Fibroblast of skin of right biceps (primary cell): Measurements from ENCODE around the gene SH3BP2.
A peak's percentile ranks its signal among the peaks of the same experiment; 100 is the strongest.

ENCODE experiments used
- DNase-seq: peaks from one replicate; pipeline ENCODE4 v3.0.0-alpha.2; 2013

The SH3BP2 gene

DNA sequence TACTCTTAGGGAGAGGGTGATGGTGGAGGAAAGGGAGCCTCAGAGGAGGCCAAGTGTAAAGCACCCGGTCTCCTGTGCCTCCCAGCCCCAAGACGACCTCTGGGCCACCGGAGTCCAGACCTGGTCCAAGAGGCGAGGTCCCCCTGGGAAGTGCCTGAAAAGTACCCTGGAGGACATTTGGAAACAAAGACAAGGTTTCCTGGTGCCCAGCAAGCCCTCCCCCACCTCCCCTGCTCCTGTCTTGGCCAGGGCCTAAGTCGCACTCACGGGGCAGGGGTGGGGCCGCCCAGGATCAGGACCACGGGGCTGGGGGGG is 532 bp upstream of the SH3BP2 start:
- no peak for DNase-seq

DNA sequence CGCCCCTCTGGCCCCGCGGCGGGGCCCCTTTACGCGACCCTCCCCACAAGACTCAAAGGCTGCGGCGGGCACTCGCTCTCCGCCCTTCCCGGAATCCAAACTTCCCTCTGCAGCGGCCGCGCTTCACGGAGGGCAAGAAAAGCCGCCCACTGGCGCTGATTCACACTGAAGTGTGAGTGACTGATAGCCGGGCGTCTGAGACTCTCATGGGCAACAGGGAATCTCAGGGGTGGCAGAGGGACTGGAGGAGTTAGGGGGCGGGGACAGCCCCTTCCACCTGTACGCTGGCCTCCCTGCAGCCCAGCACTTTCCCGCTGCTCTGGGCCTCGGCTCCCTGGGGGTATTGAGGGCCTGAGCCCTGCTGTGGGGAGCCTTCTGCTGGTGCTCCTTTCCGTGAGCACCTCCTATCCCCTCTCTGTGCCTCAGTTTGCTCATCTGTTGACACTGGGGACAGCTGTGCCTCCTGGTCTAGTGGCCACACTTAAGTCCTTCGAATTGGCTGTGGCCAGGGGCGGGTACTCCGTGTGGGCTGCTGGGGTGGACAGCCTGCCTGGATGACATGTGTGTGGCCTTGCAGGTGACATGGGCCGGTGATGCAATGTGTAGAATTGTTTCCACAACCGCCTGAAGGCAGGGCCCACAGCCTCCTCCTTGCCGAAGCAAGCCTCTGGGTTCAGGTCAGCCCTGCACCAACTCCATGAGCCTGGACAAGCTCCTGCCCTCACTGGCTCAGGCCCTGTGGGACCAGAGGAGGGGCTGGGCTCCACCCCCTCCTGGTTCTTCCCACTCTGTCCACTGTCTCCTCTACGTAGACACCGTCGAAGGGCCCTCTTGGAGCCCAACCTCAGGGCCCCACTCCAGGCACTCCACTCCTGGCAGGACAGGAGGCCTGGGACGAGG is 951 bp downstream of the SH3BP2 start:
- DNase-seq: peak; percentile 60

DNA sequence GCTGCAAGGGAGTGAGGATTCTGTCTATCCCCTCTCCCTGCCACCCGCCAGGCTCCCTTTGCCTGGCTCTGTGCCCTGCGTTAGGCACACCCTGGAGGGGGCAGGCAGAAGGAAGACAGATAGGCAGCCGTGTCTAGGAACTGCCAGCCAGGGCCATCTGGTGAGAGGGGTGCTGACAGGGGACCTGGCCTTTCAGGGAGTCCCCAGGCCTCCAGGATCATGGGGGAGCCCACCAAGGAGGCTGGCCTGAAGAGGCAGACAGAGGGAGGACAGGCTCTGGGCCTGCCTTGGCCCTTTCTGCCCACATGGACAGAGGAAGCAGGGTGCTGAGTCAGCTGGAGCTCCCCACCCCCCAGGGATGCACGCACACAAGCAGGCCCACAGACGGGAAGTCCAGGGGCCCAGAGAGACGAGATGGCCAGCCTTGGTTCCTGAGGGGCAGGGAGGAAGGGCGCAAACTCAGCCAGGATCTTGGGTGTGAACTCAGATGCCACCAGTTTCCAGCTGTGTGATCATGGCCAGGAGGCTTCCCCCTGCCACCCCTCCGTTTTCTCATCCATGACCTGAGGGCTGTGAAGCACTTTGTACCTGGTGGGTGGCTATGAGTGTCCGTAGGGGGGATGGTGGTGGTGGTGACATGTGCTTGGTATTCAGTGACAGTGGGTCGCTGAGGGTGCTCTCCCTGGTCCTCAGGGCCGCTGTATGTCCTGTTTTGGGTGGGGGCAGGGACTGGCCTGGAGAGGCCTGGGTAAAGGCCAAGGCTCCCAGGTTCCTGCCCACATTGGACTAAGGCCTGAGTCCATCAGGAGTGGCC is 1.8 kb downstream of the SH3BP2 start:
- peak; percentile 74 for DNase-seq

DNA sequence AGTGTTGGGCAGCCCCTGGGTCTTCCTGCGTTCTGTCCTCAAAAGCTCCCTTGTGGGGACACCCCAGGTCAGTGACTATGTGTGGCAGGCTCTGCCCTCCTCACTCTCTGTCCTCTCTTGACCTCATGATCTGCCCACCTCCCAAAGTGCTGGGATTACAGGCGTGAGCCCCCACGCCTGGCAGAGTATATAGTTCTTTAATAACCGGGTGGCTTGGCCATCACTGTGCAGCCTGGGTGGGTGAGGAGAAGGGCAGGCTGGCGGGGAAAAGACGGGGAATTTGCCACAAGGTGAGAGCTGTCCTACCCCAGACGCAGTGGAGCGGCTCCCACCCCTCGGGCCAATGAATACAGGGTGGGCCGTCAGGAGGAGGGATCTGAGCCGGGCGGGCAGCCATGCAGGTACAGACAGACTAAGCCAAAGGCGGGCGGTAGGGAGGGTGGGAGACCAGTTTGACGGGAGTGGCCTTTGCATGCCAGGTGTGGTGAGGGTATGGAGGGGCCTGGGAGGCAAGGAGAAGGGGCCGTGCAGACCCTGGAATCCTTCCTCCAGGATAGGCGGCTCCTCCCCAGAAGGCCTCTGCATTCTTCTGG is 2.5 kb downstream of the SH3BP2 start:
- DNase-seq: no peak

DNA sequence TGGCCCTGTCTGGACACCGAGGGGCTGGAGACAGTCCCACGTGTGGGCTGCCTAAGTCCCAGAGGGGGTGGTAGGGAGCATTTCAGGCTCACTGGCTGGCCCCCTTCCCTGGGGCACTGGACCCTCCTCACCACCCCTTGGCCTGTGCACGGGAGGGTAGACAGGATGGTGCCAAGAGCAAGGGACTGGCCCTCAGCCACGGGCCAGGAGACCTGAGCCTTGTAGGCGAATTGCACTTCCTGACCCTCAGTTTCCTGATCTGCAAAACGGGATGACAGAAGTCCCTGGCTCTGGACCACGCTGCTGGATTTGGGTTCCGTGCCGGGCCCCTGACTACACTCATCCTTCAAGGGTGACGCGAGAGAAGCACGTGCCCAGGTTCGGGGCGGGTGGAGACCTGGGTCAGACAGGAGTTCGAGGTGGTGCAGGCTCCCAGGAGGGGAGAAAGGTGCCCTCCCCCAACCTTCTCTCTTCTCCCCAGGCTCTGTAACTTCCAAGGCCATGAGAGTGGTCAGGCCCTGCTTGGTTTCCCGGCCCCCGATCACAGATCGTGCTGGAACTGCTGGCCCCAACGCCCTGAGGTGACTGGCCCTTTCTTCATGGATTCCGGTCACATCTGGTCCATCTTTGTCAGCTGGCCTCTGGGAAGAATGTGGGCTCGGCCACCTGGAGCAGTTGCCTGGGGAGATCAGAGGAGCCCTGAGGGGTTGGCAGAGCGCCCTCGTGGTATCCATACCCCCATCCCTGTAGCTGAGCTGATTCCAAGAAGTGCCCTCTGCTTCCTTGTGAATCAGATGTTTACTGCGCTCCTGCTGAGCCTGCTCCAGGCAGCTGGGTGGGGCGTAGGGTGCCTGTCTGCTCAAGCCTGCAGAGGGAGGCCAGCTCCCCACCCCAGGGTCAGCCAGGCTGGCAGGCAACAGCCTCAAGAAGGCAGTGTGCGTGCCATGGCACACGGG is 3.3 kb downstream of the SH3BP2 start:
- DNase-seq: no peak

DNA sequence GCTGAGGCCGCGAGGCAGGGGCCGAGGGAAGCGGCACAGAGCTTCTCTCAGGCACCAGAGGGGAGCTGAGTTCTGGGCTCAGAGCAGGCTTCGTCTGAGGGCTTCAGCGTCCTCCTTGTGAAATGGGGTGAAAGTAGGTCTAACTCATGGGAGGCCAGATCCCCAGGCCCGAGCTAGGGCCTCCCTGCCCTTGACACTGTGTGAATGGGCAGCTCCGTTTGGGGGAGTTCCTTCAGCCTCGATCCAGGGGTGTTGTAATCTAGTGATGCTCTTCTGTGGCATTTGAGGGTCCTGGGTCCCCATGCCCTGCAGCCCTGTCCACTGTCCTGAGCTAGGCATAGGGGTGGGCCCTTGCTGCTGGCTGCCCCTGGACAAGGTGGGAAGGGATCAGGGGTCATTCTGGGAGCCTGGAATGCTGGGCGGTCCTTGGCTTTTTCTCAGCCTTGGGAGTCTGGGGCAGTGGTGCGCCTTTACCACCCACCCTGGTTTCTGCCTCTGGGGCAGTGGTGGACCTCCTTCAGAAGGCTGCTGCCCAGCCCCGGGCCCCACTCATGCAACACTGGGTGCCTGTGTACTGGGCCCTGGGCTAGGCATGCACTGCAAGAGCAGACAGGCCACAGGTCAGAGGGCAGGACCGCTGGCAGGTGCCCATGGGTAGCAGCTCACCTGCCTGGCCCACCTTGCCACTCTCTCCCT is 4.1 kb downstream of the SH3BP2 start:
- no peak for DNase-seq

GRCh38 chr4:2797545-2798305 is 4.8 kb downstream of the SH3BP2 start:
- DNase-seq: no peak

DNA sequence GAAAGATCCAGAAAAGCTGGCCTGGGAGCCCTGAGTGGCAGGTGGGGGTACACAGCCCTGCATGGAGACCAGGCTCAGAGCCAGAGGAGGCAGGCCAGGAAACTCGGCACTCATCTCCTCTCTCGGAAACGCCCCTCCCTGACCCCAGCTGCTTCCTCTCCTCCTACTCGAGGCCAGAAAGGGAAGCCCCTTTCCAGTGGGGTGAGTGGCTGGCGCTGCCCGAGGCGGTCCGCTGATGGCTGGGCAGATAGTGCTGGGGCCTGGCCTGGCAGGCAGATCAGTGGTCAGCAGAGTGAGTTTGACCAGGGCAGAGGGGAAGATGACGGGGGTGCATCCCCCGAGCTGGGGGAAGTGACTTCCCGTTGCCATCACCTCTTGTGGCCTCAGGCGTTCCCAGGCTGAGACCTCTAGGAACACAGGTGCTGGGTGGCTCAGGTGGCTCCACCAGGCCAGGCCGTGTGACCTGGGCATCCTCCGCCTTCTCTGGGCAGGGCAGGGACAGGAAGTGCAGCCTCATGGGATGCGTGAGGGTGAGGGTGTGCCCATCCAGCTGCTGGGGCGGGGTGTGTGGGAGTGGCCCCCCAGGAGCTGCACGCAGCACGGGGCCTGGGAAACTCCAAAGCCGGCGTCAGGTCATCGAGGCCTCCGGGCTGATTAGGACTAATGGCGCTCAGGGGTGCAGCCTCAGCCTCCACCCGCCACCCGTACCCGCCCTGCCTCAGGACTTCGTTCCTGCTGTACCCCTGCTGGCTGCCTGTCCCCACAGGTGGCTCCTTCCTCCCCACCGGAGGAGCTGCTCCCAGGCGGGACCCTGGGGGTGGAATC is 5.7 kb downstream of the SH3BP2 start:
- no peak for DNase-seq

- DNase-seq: no peak
Observed at GRCh38 chr4:2799224-2799911, 6.5 kb downstream of the SH3BP2 start.

DNA sequence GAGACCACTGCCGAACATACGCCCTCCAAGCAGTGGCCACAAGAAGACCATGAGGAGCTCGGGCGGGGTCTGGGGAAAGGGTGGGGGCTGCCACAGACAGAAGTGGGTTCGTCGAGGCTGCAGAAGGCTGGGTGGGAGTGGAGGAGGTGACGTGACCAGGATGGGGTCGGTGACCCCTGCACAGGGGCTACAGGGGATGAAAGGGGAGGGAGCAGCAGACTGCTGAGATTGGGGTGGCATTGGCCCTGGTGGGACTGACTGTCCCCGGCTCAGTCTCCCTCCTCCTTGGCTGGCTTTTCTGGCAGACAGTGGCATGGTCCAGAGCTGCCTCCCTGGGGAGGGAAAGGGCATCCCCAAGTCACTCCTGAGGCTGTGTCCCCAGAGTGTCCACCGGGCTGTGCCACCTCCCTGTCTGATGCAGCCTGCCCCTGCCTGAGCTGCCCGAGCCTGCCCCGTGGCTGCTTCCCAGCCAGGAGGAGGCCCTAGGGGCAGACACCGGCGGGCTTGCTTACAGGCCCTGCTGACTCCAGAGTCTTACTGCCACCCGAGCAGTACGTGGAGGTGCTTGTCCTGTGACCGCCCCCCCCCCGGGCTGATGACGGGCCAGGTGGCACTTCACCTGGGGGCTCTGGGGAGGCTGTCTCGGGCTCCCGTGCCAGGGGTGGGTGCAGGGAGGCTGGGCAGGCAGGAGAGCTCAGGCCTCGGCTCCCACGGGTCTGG is 7.2 kb downstream of the SH3BP2 start:
- DNase-seq: no peak

GRCh38 chr4:2800691-2801596 is 8.1 kb downstream of the SH3BP2 start:
- peak; percentile 57 for DNase-seq

DNA sequence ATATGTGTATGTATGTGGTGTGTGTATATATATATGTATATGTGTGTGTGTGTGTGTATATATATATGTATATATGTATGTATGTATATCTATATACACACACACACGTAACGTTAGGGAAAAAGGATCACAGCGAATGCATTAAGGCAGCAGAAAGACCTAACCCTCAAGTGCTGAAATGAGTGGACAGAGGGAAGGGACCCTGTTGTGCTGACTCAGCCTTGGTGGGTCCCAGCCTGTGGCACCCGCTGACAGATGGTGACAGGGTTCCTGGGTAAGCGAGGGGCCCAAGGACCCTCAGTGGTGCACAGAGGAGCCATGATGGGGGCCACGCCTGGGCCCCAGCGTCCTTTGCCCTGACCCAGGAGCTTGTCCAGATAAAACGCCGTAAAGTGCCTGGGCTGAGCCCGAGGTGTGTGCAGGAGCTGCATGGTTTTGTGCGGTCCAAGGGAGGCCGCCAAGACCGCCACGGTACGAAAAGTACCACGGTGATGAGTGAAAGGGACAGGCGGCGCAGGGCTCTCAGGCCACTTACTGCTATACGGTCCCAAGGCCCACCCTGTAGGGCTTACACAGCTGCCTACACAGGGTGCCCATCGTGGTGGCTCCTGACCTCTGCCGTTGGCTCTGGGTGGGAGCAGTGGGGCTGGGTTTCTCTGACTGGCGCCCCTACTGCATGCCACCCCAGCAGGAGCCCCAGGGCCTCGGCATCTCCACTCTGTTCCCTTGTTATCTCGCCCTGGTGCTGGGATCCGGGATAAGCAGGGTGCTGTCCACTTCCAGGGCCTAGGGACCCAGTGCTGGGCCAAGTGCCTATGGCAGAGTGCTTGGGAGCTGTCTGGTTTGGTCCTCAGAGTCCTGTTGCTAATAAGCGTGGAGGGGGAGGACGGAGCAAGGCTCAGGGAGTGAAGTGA is 10.0 kb downstream of the SH3BP2 start:
- no peak for DNase-seq

DNA sequence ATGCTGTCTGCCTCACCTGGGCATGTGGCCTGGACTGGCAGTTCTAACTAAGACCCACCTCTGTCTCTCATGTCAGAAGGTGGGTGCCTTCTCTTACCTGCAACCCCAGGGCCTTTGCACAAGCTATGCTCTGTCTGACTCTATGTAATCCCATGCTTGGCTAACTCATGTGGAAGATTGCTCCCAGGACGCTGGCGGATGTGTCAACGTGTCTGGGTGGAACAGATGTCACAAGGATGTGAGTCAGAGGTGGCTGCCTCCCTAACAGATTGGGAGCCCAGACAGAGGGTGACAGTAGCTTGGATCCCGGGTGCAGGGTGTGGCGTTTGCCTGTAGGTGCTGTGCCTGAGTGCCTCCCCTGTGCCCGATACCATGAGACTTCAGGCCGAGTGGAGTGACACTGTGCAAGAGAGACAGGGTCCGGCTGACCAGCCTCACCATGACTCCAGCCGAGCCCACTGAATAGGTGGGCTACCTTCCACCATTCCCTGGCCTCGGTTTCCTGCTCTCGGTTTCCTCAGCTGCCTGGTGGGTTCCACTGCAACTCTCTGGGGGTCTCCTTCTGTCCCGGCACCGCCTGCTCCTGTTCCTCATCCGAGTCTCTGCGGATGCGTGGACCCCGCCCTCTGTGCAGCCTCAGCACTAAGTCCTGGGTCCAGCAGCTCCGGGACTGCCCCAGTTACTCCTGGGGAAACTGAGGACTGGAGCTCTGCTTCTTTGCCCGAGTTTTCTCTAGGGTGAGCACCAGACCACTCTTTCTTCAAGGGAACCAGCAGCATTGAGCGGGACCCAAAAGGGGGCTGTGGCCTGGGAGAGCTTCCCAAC is 11.0 kb downstream of the SH3BP2 start:
- peak; percentile 21 for DNase-seq

- no peak for DNase-seq
Observed at GRCh38 chr4:2804449-2804972, 11.6 kb downstream of the SH3BP2 start.

DNA sequence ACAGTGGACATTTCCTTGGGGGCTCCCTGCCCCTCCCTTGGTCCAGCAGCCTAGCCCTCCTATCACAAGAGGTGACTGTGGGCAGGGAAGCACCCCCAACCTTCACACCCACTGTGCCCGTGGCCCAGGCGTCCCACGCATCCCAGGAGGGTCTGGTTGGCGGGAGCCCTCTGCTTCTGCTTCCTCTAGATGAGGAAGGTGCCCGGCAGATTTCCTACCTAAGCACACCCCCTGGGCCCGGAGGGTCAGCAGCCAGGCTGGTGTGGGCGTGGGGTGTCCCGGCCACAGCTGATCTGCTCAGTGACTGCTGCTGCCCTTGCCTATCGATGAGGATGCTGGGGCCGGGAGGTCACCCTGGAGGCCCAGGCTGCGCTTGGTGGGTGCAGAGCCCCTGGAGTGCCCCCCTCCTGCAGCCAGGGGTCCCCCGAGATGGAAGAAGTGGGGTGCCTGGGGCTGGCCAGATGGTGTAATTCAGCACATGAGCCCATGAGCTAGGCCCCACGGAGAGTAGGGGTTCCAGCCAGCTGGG is 12.2 kb downstream of the SH3BP2 start:
- DNase-seq: no peak
